H9 (cell line): Measurements from ENCODE around the gene IL1RAPL1. TPM values are rescaled to one million over a fixed set of nuclear protein-coding genes. Genes with fewer than 3 reads are reported as not detected.

Source experiments
- DNase-seq: peaks from one replicate; pipeline ENCODE4 v3.0.0-alpha.2; 2017
- H2AFZ ChIP-seq: one replicate; pipeline ENCODE4 v1.6.1; 2013; ENCODE audit warnings: mild to moderate bottlenecking, low read length, control low read depth, moderate library complexity
- H2AK5ac ChIP-seq: 2 replicates; pipeline ENCODE4 v1.6.1; 2013; ENCODE audit warnings: low read length, control low read depth, mixed read lengths; ENCODE audit not compliant: insufficient read length
- H2BK120ac ChIP-seq: one replicate; pipeline ENCODE4 v1.6.1; 2013; ENCODE audit warnings: low read depth, mild to moderate bottlenecking, low read length, control low read depth, inconsistent platforms; ENCODE audit not compliant: poor library complexity, severe bottlenecking
- H2BK12ac ChIP-seq: 2 replicates; pipeline ENCODE4 v1.6.1; 2013; ENCODE audit warnings: low read length, control low read depth, mixed read lengths, low read depth; ENCODE audit not compliant: insufficient read length
- H2BK15ac ChIP-seq: 2 replicates; pipeline ENCODE4 v1.6.1; 2013; ENCODE audit warnings: low read depth, low read length, control low read depth
- H2BK20ac ChIP-seq: one replicate; pipeline ENCODE4 v1.6.1; 2013; ENCODE audit warnings: low read depth, mild to moderate bottlenecking, low read length, control low read depth, inconsistent platforms; ENCODE audit not compliant: poor library complexity, severe bottlenecking
- H2BK5ac ChIP-seq: 2 replicates; pipeline ENCODE4 v1.6.1; 2013; ENCODE audit warnings: low read length, control low read depth, mixed read lengths; ENCODE audit not compliant: insufficient read length
- H3K14ac ChIP-seq: 2 replicates; pipeline ENCODE4 v1.6.1; 2013; ENCODE audit warnings: low read length, control low read depth; ENCODE audit not compliant: insufficient read depth
- H3K18ac ChIP-seq: 2 replicates; pipeline ENCODE4 v1.6.1; 2013; ENCODE audit warnings: low read depth, mild to moderate bottlenecking, mixed read lengths, low read length, control low read depth; ENCODE audit not compliant: insufficient read length
- H3K23ac ChIP-seq: 2 replicates; pipeline ENCODE4 v1.6.1; 2013; ENCODE audit warnings: low read length, control low read depth, mixed read lengths, low read depth; ENCODE audit not compliant: insufficient read length
- H3K23me2 ChIP-seq: 2 replicates; pipeline ENCODE4 v1.6.1; 2013; ENCODE audit warnings: low read depth, mild to moderate bottlenecking, mixed read lengths, low read length, control low read depth; ENCODE audit not compliant: insufficient read length, poor library complexity, severe bottlenecking
- H3K27ac ChIP-seq: 2 replicates; pipeline ENCODE4 v1.5.1; 2013; ENCODE audit warnings: low read length, control low read depth, mixed read lengths, low read depth; ENCODE audit not compliant: insufficient read length
- H3K27me3 ChIP-seq: 2 replicates; pipeline ENCODE4 v1.6.1; 2013; ENCODE audit warnings: low read length, control low read depth, inconsistent platforms; ENCODE audit not compliant: insufficient read depth
- H3K4ac ChIP-seq: 2 replicates; pipeline ENCODE4 v1.6.1; 2013; ENCODE audit warnings: low read depth, mild to moderate bottlenecking, control low read depth, inconsistent platforms, low read length, moderate library complexity
- H3K4me1 ChIP-seq: 2 replicates; pipeline ENCODE4 v1.6.1; 2013; ENCODE audit warnings: low read length, control low read depth, inconsistent platforms; ENCODE audit not compliant: insufficient read depth
- H3K4me2 ChIP-seq: 2 replicates; pipeline ENCODE4 v1.6.1; 2013; ENCODE audit warnings: low read length, control low read depth, mixed read lengths; ENCODE audit not compliant: insufficient read length, insufficient read depth
- H3K56ac ChIP-seq: 2 replicates; pipeline ENCODE4 v1.6.1; 2013; ENCODE audit warnings: low read depth, mild to moderate bottlenecking, mixed read lengths, low read length, control low read depth; ENCODE audit not compliant: insufficient read length
- H3K79me1 ChIP-seq: 2 replicates; pipeline ENCODE4 v1.6.1; 2013; ENCODE audit warnings: low read depth, mild to moderate bottlenecking, moderate library complexity, low read length, control low read depth, inconsistent platforms; ENCODE audit not compliant: insufficient read depth, poor library complexity, severe bottlenecking
- H3K79me2 ChIP-seq: 2 replicates; pipeline ENCODE4 v1.6.1; 2013; ENCODE audit warnings: low read length, control low read depth, inconsistent platforms; ENCODE audit not compliant: insufficient read depth
- H3K9ac ChIP-seq: 2 replicates; pipeline ENCODE4 v1.6.1; 2013; ENCODE audit warnings: low read length, control low read depth, mixed read lengths; ENCODE audit not compliant: insufficient read length; ENCODE audit errors: extremely low read depth
- H3K9me3 ChIP-seq: one replicate; pipeline ENCODE4 v1.6.1; 2013; ENCODE audit warnings: low read depth, low read length, inconsistent platforms; ENCODE audit not compliant: control insufficient read depth
- H3T11ph ChIP-seq: one replicate; pipeline ENCODE4 v1.6.1; 2013; ENCODE audit warnings: mild to moderate bottlenecking, low read length, control low read depth, inconsistent platforms
- H4K20me1 ChIP-seq: one replicate; pipeline ENCODE4 v1.6.1; 2013; ENCODE audit not compliant: control insufficient read depth, insufficient read length, insufficient read depth
- H4K5ac ChIP-seq: 2 replicates; pipeline ENCODE4 v1.6.1; 2013; ENCODE audit warnings: low read depth, mild to moderate bottlenecking, mixed read lengths, low read length, control low read depth; ENCODE audit not compliant: insufficient read length
- H4K8ac ChIP-seq: replicated peaks from 2 replicates; pipeline ENCODE4 v1.6.1; 2013; ENCODE audit warnings: low read length, control low read depth, mixed read lengths, low read depth; ENCODE audit not compliant: insufficient read length
- H4K91ac ChIP-seq: 2 replicates; pipeline ENCODE4 v1.6.1; 2013; ENCODE audit warnings: low read depth, mild to moderate bottlenecking, moderate library complexity, mixed read lengths, low read length, control low read depth; ENCODE audit not compliant: insufficient read length
- H3K27ac Mint-ChIP-seq, 3 experiments: 2 replicates in 2 of 3; 3 replicates in 1 of 3; pipeline ENCODE4 v1.8.0; 2020 to 2021; ENCODE audit warnings: mixed read lengths in 3 of 3, mild to moderate bottlenecking in 1 of 3, moderate library complexity in 1 of 3
- H3K27me3 Mint-ChIP-seq: 2 replicates; pipeline ENCODE4 v1.8.0; 2021; ENCODE audit warnings: low read depth, mild to moderate bottlenecking, moderate library complexity, mixed read lengths
- H3K36me3 Mint-ChIP-seq, 3 experiments: 2 replicates in 2 of 3; 3 replicates in 1 of 3; pipeline ENCODE4 v1.8.0; 2020 to 2021; ENCODE audit warnings: low read depth in 3 of 3, mixed read lengths in 3 of 3; ENCODE audit not compliant: insufficient read depth in 1 of 3
- H3K4me1 Mint-ChIP-seq, 2 experiments: 2 replicates each; pipeline ENCODE4 v1.8.0; 2020; ENCODE audit warnings: mixed read lengths in 2 of 2
- H3K4me3 Mint-ChIP-seq, 2 experiments: 2 replicates in 1 of 2; 3 replicates in 1 of 2; pipeline ENCODE4 v1.8.0; 2020 to 2021; ENCODE audit warnings: mild to moderate bottlenecking in 2 of 2, mixed read lengths in 2 of 2, moderate library complexity in 1 of 2
- H3K9me3 Mint-ChIP-seq, 2 experiments: 2 replicates in 1 of 2; 3 replicates in 1 of 2; pipeline ENCODE4 v1.8.0; 2020; ENCODE audit warnings: mild to moderate bottlenecking in 2 of 2, mixed read lengths in 2 of 2, moderate library complexity in 1 of 2
- CTCF ChIP-seq: fragments of 200-600 bp; sonication (generic); conservative IDR thresholded peaks from 3 replicates; pipeline ENCODE4 v1.8.0; 2021; ENCODE audit warnings: antibody characterized with exemption, mild to moderate bottlenecking
- WGBS: extraction: QIAGEN DNeasy Blood & Tissue Kit; methylation state at CpG from one replicate; pipeline ENCODE4 v1.1.7; 2013; ENCODE audit warnings: missing lambda C conversion rate, low lambda C conversion rate, mixed read lengths; ENCODE audit not compliant: insufficient read length; ENCODE audit errors: extremely low coverage; 5-methylcytosine and 5-hydroxymethylcytosine counted together
- total RNA-seq: library from RNA; stranded (reverse); gene quantifications from 2 replicates; pipeline ENCODE4 v1.2.1, GENCODE V29; 2021

IL1RAPL1 gene
- total RNA-seq, 1 experiment from 2014 or later, result 0.31 TPM

- Histone ChIP-seq H3K14ac (no peak overlapping the region), H3K79me2 (no peaks in the 10 kb centered on the region), H2BK12ac (no peak overlapping the region), H2BK15ac (no peak overlapping the region), H2BK20ac (no peak overlapping the region), H3K27me3 (no peaks in the 10 kb centered on the region), H3K23ac (no peak overlapping the region), H3K4me1 (no peaks in the 10 kb centered on the region), H3K9ac (no peak overlapping the region), H2AK5ac (no peak overlapping the region), H3K79me1 (no peaks in the 10 kb centered on the region), H3K23me2 (no peaks in the 10 kb centered on the region), H2BK5ac (no peak overlapping the region), H2BK120ac (no peak overlapping the region), H4K8ac (no peak overlapping the region), H3K56ac (no peak overlapping the region), H4K91ac (no peak overlapping the region), H4K5ac (no peak overlapping the region), H3K18ac (no peak overlapping the region), H3K9me3 (no peaks in the 10 kb centered on the region), H2AFZ (no peak overlapping the region), H3K4me2 (no peak overlapping the region), H3T11ph (no peak overlapping the region), H3K27ac (no peak overlapping the region), H3K4ac (no peak overlapping the region), H4K20me1 (no peaks in the 10 kb centered on the region)
- no peak overlapping the region for H3K27ac Mint-ChIP-seq
- H3K4me3 Mint-ChIP-seq, result no peak overlapping the region
- H3K9me3 Mint-ChIP-seq, result peaks cover 0 to 66% of the 10 kb centered on the region in 2 experiments; a peak in 4 of 5 replicates
- WGBS, result no CpG with 5 or more reads among the region's 1 CpG
- no peak for TF ChIP-seq CTCF
- DNase-seq, result no peak
- peaks cover 0 to 1% (median 0%) of the 10 kb centered on the region in 3 experiments; a peak in 2 of 7 replicates for H3K36me3 Mint-ChIP-seq
- peaks cover 10 to 11% of the 10 kb centered on the region in 2 experiments for H3K4me1 Mint-ChIP-seq
- no peaks in the 10 kb centered on the region for H3K27me3 Mint-ChIP-seq
Measured at GRCh38 chrX:29869837-29870236, 1282.6 kb downstream of the IL1RAPL1 start.
